ENCODE results near the gene RAP1A. TPM values are rescaled to one million over a fixed set of nuclear protein-coding genes. Genes with fewer than 3 reads are reported as not detected.

Gene RAP1A
- total RNA-seq, 1 experiment from 2014 or later: 55.2 TPM

DNA sequence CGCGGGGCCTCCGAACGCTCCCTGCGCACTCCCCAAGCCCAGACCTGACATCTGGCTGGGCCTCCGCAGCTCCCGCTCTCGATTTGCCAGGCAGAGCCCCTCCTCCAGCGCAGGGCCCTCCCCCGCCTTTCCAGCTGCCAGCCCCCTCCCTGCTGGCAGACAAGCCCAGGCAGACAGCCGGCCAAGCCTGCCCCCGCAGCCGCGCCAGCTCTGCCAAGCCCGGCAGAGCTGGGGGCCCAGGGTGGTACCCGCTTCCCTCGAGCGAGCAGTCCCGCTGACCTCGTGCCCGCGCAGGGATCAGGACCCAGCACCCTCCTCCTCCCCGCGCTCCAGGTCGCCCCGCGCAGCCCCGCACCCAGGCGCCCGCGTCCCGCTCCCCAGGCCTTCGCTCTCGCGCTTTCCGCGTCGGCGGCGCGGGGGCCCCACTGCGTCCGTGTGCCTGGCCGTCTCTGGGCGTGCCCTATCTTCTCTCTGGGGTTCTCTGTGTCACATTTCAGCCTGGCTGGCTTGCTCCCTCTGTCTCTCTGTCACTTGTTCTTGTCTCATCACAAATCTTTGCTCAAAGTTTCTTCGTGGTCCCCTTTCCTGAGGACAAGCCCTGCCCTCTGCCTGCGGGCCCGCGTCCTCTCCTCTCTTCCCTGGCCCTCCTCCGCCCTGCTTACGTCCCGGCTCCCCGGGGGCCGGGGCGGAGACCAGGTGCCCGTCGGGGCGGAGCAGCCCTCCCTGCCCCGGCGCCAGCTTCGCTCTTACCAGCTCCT is 119.0 kb downstream of the RAP1A start:
- TF ChIP-seq CTCF (conservative IDR thresholded peaks at IDR 0.05) (no peak), EZH2 (IDR thresholded peaks at IDR 0.05; ENCODE audit: low read depth) (no peak)
- BruUV-seq (replicated peaks): no TSS peak
- DNase-seq: peak; percentile 66

DNA sequence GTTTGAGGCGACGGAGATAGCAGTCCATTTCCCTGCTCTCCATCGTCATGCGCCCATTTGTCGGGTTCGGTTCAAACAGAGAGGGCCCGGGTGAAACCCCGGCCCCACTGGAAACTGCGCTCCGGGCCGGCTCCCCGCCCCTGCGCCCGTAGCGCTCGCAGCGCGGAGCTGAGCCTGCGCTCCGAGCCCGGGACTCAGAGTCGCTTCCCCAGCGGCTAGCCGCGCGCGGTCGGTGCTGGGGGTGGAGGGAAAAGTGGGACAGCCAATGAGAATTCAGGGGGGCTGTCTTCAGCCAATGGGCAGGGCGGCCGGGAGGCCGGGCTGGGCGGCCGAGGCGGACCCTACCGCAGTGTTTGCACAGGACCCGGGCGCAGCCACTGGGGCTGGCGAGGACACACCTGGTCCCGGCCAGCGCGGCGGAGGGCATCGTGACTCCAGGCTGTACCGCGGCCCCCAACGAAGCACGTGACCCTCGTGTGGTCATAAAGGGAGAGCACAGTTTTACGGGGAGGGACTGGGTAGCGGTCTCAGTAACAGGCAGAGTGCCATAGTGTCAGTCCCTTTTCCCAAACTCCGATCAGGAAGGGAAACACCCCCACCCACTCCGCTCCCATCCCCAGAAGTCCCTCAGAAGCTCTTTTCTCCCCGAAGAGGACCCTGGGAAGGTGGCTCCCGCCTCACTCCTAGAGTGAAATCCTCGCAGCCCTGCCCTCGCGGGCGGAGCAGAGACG is 119.8 kb downstream of the RAP1A start, which contains the start of gene INKA2:
Gene INKA2, minus strand, starts transcription at position 202 of the 731 bp plus-strand sequence. Its CDS starts 153 bp downstream, at position 49.
- POLR2A ChIA-PET (ENCODE audit: unreplicated experiment): interaction anchor here (0.6 to 0.8 kb wide), 4 partner anchors 112 to 552 kb away, joined by 4 read pairs; no protein-coding TSS in a partner anchor

More for the DNA sequence above, 119.0 kb downstream of the RAP1A start:
- Histone ChIP-seq H4K20me1 (ENCODE audit: insufficient read depth) (0 out of 2 replicates have a peak, but pooled peaks cover 3% of the 10 kb centered on the region), H3K4me1 (replicated peaks; ENCODE audit: insufficient read depth) (peaks cover 13% of the 10 kb centered on the region), H2AFZ (peak overlapping the region; percentile 92), H3K36me3 (ENCODE audit: low read depth) (no peaks in the 10 kb centered on the region), H3K27me3 (ENCODE audit: insufficient read depth, low read depth) (peaks cover 23% of the 10 kb centered on the region; the same call in 1 of the 2 replicates), H3F3A (ENCODE audit: insufficient read depth, low read depth) (no peaks in the 10 kb centered on the region; the same call in 1 of the 2 replicates), H3K27ac (no peak overlapping the region), H3K9me3 (ENCODE audit: insufficient read depth, low read depth) (no peaks in the 10 kb centered on the region), H3K4me2 (peak overlapping the region; percentile 99), H3K9me2 (ENCODE audit: insufficient read depth) (no peaks in the 10 kb centered on the region), H3K4me3 (peak overlapping the region; percentile 54), H3K79me2 (ENCODE audit: low read depth) (no peaks in the 10 kb centered on the region)
- intact Hi-C loops (cut with micrococcal nuclease; ENCODE audit: unreplicated experiment): loop anchor here (1.0 kb wide), 1 partner anchor 17 kb away; the partner anchor contains the start of gene DDX20
- ChIA-PET POLR2A (ENCODE audit: unreplicated experiment) (interaction anchor here (0.6 to 0.8 kb wide), 2 partner anchors 111 to 238 kb away, joined by 4 read pairs; no protein-coding TSS in a partner anchor), CTCF (no interaction called here)

More for the DNA sequence above, 119.8 kb downstream of the RAP1A start, which contains the start of gene INKA2:
- Histone ChIP-seq H3K79me2 (ENCODE audit: low read depth) (no peaks in the 10 kb centered on the region), H2AFZ (peak within 1 kb of the TSS; percentile 92), H3K4me1 (replicated peaks; ENCODE audit: insufficient read depth) (peaks cover 13% of the 10 kb centered on the region), H3K36me3 (ENCODE audit: low read depth) (no peaks in the 10 kb centered on the region), H3K4me3 (peak within 1 kb of the TSS; percentile 54), H3K9me3 (ENCODE audit: insufficient read depth, low read depth) (no peaks in the 10 kb centered on the region), H3K9me2 (ENCODE audit: insufficient read depth) (no peaks in the 10 kb centered on the region), H3K4me2 (peak within 1 kb of the TSS; percentile 99), H3K27ac (no peak within 1 kb of the TSS), H4K20me1 (ENCODE audit: insufficient read depth) (0 out of 2 replicates have a peak, but pooled peaks cover 3% of the 10 kb centered on the region), H3F3A (ENCODE audit: insufficient read depth, low read depth) (no peaks in the 10 kb centered on the region; the same call in 1 of the 2 replicates), H3K27me3 (ENCODE audit: insufficient read depth, low read depth) (peaks cover 29% of the 10 kb centered on the region; the same call in 1 of the 2 replicates)
- TF ChIP-seq CTCF (conservative IDR thresholded peaks at IDR 0.05) (no peak), EZH2 (IDR thresholded peaks at IDR 0.05; ENCODE audit: low read depth) (no peak)
- intact Hi-C loops (cut with micrococcal nuclease; ENCODE audit: unreplicated experiment): loop anchor here (1.0 kb wide), 1 partner anchor 16 kb away; the partner anchor contains the start of gene DDX20
- BruUV-seq (replicated peaks): no TSS peak
- DNase-seq: peak; percentile 78 to 84
- CTCF ChIA-PET: no interaction called here

Data from PC-9 (cell line).